GM19099 (cell line): ENCODE measurements around the gene TWIST2.

Experiments used
- POLR2A ChIP-seq: IDR thresholded peaks from 3 replicates; pipeline ENCODE4 v1.6.1; 2011; ENCODE audit warnings: low read depth; ENCODE audit not compliant: insufficient read length; ENCODE audit errors: extremely low read depth

The TWIST2 gene

DNA sequence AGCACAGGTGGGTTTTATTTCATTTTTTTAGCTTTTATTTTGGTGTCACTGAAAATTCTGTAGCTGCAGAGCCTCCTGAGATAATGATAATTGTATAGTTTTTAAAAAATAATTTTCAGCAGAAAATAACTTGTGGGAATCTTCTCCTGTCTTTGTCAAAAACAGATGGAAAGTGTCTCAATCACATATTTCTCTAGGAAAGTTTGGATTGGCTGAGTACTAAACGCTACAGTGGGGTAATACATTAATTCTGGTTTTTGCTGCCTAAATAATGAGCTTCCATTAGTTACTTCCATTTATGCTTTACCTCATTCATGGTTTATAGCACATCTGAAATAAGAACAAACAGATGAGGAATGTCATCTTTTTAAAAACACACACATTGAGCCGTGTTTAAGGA lies 2.2 kb downstream of the TWIST2 start:
- no peak for TF ChIP-seq POLR2A

DNA sequence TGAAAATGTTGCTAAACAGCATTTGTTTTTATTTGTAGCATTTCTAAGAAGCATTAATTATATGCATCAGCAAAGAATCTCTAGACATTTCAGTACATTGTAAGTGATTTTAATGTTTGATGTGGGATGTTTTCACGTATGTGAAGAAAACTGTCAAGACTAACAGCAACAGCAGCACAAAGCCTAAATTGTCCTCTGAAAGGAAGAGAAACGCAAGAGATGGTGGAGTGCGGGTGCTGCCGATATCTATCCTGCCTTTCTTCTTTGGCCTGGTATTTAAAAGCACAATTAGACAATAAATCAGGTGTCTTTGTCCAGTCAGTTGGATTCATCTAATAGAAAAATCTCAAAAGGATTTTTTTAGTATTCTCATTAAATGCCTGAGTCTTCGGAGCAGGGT lies 3.1 kb downstream of the TWIST2 start:
- no peak for TF ChIP-seq POLR2A

DNA sequence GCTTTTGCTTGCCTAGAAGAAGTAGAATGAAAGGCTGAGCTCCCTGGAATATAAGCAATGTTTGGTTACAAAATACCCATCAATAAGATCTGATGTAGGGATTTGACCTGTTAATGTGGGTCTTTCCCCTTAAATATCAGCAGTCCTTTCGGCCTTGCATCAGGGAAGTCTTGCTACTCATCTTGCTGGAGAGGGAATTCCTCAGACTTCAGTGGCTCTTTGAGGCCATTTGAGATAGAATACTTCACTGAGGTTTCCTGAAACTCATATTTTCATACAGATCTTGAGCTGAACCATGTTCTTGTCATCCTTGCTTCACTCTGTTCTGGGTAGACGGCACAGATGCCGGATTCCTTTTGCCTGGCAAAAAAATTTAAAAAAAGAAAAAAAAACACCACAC lies 3.9 kb downstream of the TWIST2 start:
- TF ChIP-seq POLR2A = no peak

DNA sequence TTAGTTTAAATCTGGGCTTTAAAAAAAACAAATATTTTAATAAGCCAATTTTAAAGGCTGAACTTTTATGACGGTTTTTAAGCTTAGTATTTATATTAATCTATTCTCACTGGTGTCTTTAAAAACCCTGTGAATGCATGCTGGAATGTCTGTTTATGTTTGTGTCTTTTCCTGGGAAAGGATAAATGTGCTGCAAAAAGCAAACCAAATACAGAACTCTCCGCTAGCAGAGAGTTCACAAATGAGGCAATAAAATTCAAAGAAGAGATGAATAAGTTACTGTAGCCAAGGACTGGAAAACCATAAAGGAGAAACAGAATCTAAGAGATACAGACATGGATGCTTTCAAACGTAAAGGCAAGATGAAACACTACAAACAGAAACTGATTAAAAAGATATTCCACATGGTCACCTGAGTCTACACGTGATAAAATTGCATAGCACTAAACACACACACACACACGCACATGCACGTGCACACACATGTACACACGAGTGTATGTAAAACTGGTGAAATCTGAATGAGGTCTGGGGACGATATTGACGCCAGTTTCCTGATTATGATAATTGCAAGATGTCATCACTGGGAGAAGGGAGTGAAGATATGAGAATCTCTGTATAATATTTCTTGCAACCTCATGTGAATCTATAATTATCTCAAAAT lies 4.5 kb downstream of the TWIST2 start:
- no peak for TF ChIP-seq POLR2A

DNA sequence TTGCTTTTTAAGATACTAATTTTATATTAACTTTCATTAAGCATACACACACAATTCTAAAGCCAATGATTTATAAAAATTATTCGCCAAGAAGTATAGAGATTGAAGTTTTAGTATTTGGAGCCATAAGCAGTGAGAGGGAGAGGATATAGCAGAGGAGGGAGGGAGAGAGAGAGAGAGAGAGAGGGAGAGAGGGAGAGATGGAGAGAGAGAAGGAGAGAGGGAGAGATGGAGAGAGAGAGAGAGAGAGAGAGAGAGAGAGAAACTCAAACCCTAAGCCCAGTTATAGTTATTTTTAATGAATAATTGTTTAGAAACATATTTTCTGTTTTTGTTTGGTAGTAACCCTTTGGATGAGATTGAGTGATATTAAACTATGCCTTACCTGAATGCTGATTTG lies 5.3 kb downstream of the TWIST2 start:
- no peak for TF ChIP-seq POLR2A

DNA sequence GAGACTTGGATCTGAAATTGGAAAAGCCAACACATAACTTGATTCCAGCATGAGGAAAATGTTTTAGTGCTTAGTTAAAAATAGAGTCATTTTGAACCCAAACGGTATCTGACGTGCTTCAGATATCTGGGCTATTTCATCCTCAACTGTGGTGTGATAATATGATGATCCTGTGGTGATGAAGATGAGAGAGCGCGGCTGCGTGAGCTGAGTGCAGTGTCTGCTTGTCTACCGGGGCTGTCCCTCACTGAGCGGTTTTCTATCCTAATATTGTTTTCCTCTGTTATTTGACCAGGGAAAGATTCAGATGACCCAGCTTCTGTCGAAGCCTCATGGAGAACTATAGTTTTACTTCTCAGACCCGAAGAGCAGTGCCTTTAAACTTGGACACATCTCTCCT lies 5.8 kb downstream of the TWIST2 start:
- no peak for TF ChIP-seq POLR2A

DNA sequence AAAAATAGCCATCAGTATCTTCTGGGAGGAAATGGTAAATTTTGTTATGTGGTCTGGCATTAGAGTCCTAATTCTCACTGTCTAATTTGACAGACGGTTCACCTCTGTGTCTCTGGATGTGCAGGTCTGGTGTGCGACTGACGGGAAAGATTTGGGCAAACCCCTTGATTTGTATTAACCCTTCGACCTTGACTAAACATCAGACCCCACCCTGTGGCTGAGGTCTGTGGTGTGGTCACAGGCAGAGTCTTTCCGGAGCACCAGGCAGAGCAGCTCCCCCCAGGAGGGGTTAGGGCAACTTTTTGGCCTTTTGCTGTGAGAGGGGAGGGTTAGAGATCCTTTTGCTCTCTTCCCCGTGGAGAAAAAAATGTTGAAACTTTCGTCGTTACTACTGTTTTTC lies 6.4 kb downstream of the TWIST2 start:
- no peak for TF ChIP-seq POLR2A

DNA sequence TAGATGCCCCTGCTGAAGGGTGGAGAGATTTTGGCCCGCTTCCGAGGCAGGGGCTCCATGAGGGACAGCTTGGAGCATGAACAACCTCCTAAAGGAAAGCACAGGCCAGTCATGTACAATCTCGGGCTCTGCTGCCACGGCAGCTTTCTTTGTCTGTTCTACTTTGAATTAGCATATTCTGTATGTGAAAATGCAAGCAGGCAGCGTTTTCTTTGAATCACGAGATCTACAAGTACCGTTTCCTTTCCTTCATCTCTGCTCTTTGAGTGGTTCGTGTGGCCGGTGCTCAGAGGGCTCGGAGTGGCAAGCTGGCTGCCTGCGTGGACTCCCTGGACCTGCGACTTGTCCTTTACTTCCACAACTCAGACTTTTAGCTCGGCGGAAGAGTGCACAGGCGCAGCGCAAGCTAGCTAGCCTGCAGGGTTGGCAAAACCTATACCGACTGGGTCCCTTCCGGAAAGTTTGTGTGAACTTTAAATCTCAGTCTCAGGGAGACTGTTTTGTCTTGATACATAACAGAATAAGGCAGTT lies 6.9 kb downstream of the TWIST2 start:
- no peak for TF ChIP-seq POLR2A

DNA sequence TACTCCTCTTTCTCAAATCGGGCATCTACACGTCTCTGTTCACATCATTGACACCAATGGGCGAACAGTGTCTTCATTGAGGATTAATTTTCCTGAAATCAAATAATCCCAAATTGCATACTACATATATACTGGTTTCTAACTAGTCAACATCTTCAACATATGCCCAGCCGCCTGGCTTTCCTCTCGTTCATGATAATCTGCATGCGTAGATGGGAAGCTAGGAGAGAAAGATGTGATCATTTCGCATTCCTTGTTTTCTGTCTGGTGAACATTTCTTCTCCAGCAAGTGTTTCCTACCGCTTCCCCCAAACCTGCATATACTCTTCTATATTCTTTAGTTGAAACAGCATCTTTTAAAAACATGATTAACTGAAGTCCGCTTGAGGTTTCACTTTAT lies 7.4 kb downstream of the TWIST2 start:
- TF ChIP-seq POLR2A = no peak

DNA sequence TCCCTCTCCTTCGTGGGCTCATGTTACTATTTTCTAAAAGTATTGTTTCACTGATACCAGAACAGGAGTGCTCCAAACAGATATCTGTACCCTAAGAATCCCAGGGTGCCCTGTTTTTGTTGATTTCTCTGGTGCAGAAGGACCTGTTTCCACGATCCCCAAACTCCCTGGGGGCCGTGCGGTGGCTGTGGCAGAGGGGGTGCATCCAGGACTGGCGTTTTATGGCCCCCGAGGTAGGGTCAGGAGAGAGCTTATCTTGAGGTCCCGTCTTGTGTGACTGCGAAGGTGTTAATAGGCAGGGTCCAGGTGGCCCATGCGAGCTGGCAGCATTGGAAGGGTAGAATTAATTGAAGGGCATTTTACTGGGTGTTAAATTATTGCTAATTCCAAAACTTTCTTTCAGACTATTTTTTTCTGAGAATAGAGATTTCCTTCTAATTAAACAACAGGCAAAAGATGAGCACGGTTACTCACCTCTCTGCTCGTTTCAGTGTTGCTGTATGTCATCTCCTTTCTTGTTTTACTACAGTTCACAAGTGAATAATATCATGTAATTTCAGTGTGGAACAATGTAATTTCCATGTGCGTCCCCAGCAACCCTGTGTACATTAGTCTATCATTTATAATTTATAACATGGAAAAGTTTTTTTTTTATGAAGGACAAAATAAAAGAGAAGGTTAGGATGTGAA lies 8.2 kb downstream of the TWIST2 start:
- TF ChIP-seq POLR2A = no peak

DNA sequence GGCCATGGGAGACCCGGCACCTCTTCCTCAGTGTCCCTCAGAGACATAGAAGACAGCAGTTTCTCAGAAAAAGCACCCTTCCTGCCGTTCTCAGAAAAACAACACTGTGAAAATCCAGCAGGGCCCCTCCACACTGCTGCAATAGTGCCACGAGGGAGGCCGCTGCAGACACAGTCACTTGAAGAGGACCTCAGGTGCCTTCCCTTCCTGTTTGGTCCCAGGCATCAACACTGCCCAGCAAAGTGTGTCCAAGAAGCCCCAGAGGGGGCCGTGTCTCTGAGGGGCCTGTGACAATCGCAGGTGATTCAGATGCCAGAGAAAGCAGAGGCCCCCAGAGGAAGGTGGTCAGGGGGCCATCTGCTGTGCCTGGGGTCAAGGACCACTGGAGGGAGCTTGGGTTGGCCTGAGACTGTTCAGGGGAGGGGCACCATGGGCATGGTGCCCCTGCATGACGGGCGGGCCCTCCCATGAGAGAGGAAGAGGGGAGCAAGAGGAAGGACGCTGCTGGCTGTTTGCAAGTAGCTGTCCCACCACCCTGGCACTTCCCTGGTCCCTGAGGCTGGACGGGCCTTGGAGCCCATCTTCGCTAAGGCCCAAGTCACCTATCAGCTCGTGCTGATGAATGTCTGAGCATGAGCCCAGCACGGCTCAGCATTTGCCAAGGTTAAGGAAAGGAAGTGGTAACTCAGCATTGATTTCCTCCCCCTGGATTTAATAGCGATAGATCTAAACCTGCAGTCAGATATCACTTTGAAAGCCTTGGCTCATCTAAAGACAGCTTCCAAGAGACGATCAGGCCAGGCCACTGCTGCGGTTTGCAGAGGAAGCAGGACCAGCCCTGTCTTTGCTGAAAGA lies 9.1 kb downstream of the TWIST2 start:
- no peak for TF ChIP-seq POLR2A

DNA sequence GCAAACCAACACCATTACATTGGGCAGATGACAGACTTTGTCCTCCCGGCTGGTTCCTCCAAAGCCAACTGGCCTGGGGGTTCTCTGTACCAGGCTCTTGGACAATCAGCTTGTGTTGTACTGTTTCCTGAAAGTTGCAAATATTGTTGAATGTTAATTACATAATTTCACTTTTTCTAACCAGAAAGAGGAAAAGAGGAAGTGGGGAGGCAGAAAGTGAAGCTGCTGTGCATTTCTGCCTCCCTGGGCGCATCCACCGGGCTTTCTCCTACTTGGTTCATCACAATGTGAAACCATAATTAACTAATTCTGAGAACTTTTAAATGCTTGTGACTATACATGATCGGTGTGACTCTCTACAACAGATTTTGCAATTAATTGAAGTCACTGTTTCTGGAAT lies 10.1 kb downstream of the TWIST2 start:
- TF ChIP-seq POLR2A = no peak

DNA sequence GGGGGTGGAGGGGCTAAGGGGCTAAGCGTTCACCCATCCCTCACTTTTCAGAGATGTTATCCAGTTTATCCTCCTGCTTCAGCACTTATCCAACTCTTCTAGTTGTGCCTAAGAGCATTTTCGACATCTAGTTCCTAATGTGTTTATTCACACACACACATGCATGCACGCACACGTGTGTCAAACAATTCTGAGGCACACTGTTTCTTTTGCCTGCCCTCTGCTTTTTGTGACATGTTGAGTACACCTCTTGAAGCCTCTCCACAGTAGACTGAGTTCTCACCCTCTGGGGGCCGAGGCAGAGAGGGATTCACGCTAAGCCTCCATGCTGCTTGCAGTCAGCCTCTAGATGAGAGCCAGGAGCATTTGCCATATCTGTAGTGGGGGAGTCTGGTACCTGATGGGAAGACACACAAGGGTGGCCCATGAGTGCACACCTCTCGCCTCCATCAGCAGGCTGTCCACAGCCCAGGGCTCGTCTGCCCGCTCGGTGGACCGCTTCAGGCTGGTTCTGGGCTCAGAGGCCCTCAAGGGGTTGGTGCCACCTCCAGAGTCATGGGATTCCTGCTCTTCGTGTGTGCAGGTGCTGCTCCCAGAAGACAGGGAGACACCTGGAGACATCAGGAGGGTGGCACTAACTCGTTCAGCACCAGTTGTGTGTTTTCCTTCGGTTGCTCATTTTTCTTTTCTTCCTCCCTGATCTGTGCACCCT lies 11.9 kb downstream of the TWIST2 start:
- no peak for TF ChIP-seq POLR2A

DNA sequence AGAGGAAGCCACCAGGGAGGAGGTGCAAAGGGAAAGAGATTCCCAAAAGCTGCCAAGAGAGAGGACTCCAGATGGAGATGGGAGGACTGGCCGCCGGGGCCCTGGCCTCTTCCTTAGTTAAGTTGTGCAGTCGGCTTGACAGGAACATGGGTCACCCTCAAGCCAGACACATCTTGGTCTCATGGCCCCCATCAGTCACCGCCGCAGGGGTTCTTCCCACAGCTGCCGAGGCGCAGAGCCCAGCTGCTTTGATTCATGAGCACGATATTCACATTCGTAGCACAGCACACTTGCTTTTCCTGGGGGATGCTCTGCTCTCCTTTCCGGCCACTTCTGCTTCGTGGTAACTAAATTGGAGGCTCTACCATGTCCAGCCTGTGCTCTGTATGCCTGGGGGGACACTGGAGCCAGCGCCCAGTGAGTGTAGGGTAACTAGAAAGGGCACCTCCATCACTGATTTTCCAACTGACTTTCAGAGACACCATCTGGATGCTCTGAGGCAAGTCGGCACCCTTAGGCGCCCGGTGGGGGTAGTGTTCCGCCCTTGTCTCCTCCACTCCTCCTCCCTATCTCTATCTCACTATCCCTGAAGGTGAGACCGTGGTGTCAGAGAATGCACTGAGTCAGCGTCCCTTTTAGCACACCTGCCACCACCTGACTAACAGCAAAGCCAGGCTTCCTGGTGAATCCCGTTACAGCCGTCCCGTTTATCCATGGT lies 13.3 kb downstream of the TWIST2 start:
- TF ChIP-seq POLR2A = no peak

DNA sequence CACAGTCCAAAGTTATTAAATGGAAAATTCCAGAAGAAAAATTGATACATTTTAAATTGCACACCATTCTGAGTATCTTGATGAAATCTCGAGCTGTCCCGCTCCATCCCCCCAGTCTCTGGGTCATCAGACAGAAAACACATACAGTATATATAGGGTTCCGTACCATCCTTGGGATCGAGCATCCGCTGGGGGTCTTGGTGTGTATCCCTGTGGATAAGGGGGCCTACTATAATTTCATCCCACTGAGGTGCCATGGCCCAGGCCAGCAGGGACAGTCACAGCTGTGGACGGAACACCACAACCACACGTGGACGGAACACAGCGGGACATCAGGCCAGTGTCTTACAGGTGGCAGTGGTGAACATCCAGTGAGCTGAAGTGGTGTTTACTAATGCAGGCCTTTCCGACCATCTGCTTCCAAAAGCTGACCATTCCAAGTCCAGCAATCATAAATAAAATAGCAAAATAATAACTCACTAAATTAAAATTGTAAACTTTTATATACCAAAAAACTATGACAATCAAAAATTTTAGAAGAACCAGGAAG lies 14.0 kb downstream of the TWIST2 start:
- TF ChIP-seq POLR2A = no peak

DNA sequence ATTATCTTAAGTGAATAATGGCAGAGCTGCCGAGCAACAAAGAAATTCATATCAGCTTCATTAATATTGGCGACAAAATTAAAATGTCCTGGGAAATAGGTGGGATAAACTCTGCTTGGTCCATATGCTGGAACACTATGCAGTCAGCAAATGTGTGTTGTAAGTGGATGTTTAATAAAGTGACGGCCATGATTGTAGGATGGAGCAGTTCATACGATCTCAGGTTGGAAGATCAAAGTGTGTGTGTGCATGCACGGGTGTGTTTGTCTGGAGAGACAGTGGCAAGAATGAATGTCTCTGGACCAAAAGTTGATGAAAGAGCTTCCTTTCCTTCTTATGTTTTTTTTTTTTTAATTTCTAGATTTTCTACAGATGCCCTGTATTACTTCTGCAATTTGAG lies 14.8 kb downstream of the TWIST2 start:
- TF ChIP-seq POLR2A = no peak
